Activated naive CD8-positive, alpha-beta T cell treated with anti-CD3 and anti-CD28 coated beads, Interleukin-2, amount 10 ng/mL, durations not matched to agents 7 days and 5 days (primary cell): ENCODE measurements around the gene TBC1D9. TPM values are rescaled to one million over a fixed set of nuclear protein-coding genes. Genes with fewer than 3 reads are reported as not detected.

Source experiments
- ATAC-seq: fragments of 150-1000 bp; cut with Tn5 transposase; one replicate; pipeline ENCODE4 v1.10.0; 2021; ENCODE audit warnings: low read depth, moderate library complexity
- POLR2A ChIA-PET: fragments of 350-600 bp; sonication (Branson Sonifier 250); formaldehyde crosslinking; loops from one replicate; lab custom pipeline; 2021; ENCODE audit warnings: antibody characterized with exemption; lab: Charles Lee
- DNase-seq: peaks from one replicate; pipeline ENCODE4 v3.0.0; 2021
- H3K27ac Mint-ChIP-seq: one replicate; pipeline ENCODE4 v1.8.0; 2022; ENCODE audit warnings: mild to moderate bottlenecking, mixed read lengths
- H3K27me3 Mint-ChIP-seq: one replicate; pipeline ENCODE4 v1.8.0; 2022; ENCODE audit warnings: mild to moderate bottlenecking, moderate library complexity, mixed read lengths
- H3K36me3 Mint-ChIP-seq: one replicate; pipeline ENCODE4 v1.8.0; 2021; ENCODE audit warnings: mild to moderate bottlenecking, mixed read lengths
- H3K4me1 Mint-ChIP-seq: one replicate; pipeline ENCODE4 v1.8.0; 2021; ENCODE audit warnings: mixed read lengths
- H3K4me3 Mint-ChIP-seq: one replicate; pipeline ENCODE4 v1.8.0; 2022; ENCODE audit warnings: mild to moderate bottlenecking, moderate library complexity, mixed read lengths
- H3K9me3 Mint-ChIP-seq: one replicate; pipeline ENCODE4 v1.8.0; 2021; ENCODE audit warnings: mixed read lengths
- total RNA-seq, 2 experiments: library from RNA; stranded (reverse); gene quantifications; one replicate each; pipeline ENCODE4 v1.2.3, GENCODE V29; 2021

Gene TBC1D9
- total RNA-seq, 2 experiments from 2014 or later = 0.11 to 0.17 TPM

DNA sequence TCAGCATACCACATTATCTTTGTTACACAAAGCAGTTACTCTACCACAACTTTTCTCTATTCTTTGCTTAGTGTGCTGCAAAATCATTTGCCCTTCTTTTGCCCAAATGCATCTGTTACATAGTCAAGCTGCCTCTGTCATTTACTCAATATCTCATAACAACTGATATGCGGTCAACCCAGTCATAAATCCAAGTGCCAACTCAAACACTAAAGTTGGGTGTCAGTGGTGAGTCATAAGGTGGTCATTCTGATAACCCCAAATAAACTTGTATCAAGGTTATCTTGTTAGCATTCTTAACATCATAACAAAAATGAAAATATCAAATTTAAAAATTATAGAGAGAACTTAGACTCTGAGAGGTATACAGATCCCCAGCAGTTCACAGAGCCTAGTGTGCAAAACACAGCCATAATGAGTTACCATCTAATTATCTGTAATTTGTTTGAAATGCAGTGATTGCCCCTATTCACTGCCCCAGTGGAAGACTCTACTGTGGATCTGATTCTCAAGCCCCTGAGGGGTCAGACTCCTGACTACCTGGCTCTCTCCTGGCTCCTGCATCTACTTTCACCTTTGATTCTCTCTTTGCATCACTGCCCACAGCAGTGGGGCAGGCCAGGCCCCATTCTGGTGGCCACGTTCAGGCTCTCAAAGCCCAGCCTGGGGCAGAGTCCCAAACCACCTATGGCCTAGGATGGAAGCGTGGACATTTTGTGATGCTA lies 29.2 kb downstream of the TBC1D9 start:
- no peak for ATAC-seq
- Mint-ChIP-seq H3K4me1 (no peaks in the 10 kb centered on the region), H3K36me3 (no peaks in the 10 kb centered on the region), H3K4me3 (no peak overlapping the region), H3K27me3 (peaks cover 8% of the 10 kb centered on the region), H3K27ac (no peak overlapping the region), H3K9me3 (no peaks in the 10 kb centered on the region)
- no peak for DNase-seq
- POLR2A ChIA-PET = no interaction called here

DNA sequence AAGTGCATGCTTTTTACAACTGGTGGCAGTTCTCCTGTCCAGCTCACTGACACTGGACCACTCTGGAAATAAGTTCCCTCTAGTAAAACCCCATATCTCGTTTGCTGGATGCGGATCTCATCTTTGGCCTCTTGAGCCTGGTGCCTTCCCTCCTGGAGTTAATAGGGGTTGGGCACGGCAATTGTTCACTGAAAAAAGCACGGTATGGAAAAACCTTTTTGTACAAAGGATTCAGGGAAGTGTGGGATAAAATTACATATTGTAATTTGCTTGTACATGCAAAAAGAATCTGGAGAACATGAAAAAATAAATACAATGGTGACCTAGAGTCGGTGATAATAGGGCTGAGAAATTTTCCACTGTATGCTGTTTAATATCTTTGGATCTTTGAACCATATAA lies 30.6 kb downstream of the TBC1D9 start:
- H3K4me3 Mint-ChIP-seq = no peak overlapping the region
- H3K27me3 Mint-ChIP-seq = peaks cover 4% of the 10 kb centered on the region
- no peaks in the 10 kb centered on the region for H3K36me3 Mint-ChIP-seq
- H3K4me1 Mint-ChIP-seq = no peaks in the 10 kb centered on the region
- no peak overlapping the region for H3K27ac Mint-ChIP-seq
- POLR2A ChIA-PET = no interaction called here
- DNase-seq = no peak
- ATAC-seq = no peak
- H3K9me3 Mint-ChIP-seq = no peaks in the 10 kb centered on the region

DNA sequence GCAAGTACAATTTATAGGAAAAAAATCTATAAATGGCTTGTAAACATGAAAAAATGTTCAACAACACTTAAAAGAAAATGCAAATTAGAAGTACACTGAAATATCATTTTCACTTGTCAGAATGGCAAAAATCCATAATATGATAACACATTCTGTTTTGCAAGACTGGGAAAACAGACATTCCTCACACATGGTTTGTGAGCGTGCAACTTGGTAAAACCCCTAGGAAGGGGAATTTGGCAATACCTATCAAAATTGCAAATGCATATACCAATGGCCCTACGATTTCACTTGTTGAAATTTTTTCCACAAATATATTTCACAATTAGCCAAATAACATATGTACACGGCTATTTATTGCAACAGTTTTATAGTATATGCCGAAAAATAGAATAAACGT lies 31.4 kb downstream of the TBC1D9 start:
- ATAC-seq (no peak), DNase-seq (no peak)
- Mint-ChIP-seq H3K4me1 (no peaks in the 10 kb centered on the region), H3K27me3 (peaks cover 6% of the 10 kb centered on the region), H3K36me3 (no peaks in the 10 kb centered on the region), H3K27ac (no peak overlapping the region), H3K9me3 (no peaks in the 10 kb centered on the region), H3K4me3 (no peak overlapping the region)
- POLR2A ChIA-PET = no interaction called here

DNA sequence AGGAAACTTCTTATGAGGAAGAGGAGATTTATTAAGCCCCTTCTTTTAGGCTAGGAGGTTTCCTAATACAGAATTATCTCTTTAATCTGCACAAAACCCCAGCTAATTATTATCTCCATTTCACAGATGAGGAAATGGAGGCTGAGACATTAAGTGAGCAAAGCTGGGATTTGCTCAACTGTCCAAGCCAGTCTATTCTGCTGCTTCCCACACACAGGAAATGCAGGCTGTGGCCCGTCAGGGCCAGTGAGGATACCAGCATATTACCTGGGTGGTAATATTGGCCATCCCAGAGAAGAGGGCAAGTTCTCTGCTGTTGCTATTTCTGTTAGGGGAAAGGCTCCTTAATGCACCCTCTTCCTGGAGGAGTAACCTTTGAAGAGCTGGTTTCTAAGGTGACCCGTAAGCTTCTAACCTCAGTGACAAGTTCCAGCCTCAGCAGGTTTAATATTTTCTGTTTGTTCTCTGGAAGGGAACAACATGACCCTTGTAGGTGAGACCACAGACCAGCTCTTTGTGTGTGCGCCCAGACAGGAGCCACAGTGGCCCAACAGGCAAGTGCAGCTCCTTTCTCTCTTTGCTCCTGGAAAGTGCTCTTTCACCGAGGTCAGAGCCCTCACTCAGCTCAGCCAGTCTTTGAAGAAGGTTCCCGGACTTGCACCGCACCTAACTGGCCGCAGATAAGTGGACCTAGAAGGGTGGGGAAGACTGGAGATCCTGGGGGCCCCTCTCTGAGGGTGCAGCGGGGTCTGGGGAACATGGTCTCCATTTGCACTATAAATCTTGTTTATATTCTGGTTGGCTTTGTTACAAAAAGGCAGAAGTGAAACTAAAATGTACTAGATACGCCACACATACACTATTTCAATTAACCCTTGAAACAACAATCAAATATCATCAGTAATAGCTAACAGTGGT lies 35.5 kb downstream of the TBC1D9 start:
- Mint-ChIP-seq H3K27ac (peak overlapping the region; percentile 30), H3K27me3 (peaks cover 2% of the 10 kb centered on the region), H3K4me1 (peaks cover 1% of the 10 kb centered on the region), H3K36me3 (no peaks in the 10 kb centered on the region), H3K4me3 (peak overlapping the region; percentile 58), H3K9me3 (no peaks in the 10 kb centered on the region)
- peak; percentile 18 for ATAC-seq
- no peak for DNase-seq
- POLR2A ChIA-PET = no interaction called here

DNA sequence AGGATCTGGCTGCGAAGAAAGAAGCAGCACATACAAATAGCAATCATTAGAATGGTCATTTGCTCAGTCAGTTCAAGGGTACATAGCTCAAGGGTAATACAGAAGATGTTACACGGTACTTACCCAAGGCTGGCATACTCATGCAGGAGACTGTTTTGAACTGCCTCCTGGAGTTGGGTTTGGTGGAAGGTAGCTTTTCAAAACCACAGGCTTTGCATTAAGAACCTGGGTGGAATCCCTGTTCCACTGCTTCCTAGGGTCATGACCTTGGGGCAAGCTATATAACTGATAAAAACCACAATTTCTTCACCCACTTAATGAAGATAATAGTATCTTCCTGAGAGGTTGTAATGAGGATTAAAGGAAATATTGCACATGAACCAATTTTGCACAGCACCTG lies 36.5 kb downstream of the TBC1D9 start:
- H3K4me1 Mint-ChIP-seq = peaks cover 1% of the 10 kb centered on the region
- no peak overlapping the region for H3K4me3 Mint-ChIP-seq
- POLR2A ChIA-PET = no interaction called here
- H3K27ac Mint-ChIP-seq = no peak overlapping the region
- H3K9me3 Mint-ChIP-seq = no peaks in the 10 kb centered on the region
- ATAC-seq (no peak), DNase-seq (no peak)
- H3K27me3 Mint-ChIP-seq = peaks cover 3% of the 10 kb centered on the region
- no peaks in the 10 kb centered on the region for H3K36me3 Mint-ChIP-seq

DNA sequence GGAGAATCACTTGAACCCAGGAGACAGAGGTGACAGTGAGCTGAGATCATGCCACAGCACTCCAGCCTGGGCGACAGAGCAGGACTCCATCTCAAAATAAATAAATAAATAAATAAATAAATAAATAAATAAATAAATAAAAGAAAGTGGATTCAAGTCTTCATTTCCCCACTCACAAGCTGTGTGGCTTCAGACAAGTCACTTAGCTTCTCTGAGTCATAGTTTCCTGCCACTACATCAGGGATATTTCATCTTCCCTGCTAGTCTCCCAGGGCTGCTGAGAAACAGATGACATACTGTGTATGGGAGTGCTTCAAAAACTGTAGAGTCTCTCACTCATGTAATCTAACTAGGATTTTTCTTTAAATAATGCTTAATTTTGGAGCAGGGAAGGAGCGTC lies 37.2 kb downstream of the TBC1D9 start:
- H3K4me3 Mint-ChIP-seq = no peak overlapping the region
- no peaks in the 10 kb centered on the region for H3K9me3 Mint-ChIP-seq
- POLR2A ChIA-PET = no interaction called here
- H3K27ac Mint-ChIP-seq = no peak overlapping the region
- no peak for ATAC-seq
- peaks cover 4% of the 10 kb centered on the region for H3K27me3 Mint-ChIP-seq
- no peak for DNase-seq
- no peaks in the 10 kb centered on the region for H3K36me3 Mint-ChIP-seq
- peaks cover 1% of the 10 kb centered on the region for H3K4me1 Mint-ChIP-seq

DNA sequence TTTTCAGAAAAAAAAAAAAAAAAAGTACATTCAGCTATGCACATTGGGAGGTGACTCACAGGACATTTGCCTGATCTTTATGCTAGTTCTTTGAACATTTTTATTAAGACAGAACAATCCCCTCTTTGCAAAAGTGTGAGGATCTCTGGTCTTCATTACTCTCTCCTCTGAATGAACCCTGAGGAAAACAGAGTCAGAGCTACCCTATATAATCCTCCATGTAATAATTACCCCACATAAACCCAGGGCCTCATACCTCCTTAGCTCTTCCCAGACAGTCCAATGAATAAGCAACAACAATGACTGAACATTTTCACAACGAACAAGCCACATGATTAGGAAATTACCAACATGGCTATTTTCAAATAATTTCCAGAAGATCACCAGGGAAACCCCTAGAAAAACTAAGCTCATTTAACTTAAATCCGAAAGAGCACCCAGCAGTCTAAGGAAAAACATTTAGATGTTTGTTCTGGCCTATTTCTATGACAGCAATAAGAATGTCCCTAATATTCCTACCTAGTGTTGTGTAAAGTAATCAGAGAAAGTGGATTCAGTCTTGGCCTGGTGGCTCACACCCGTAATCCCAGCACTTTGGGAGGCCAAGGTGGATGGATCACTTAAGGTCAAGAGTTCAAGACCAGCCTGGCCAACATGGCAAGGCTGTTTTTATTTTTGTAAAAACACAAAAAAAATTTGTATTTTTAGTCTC lies 37.8 kb downstream of the TBC1D9 start:
- POLR2A ChIA-PET = no interaction called here
- ATAC-seq = no peak
- Mint-ChIP-seq H3K36me3 (no peaks in the 10 kb centered on the region), H3K4me3 (no peak overlapping the region), H3K4me1 (peaks cover 1% of the 10 kb centered on the region), H3K27me3 (peaks cover 4% of the 10 kb centered on the region), H3K9me3 (no peaks in the 10 kb centered on the region), H3K27ac (no peak overlapping the region)
- DNase-seq = no peak

DNA sequence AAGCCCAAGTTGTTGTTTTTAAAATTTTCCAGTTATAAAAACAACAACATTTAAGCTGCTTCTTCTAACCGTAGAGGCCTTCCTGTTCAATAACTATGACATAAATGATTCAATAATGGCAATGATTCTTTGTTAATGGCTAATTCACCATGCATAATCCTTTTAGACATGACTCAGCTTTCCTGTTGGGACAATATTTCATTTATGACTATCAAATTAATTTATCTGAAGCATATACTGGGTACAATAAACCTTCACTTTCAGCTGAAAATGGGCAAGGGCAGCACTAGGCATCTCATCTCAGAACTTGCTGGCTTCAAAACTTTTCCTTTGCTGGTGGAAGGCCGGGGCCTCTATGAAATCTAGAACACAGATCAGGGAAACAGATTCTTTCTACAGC lies 38.9 kb downstream of the TBC1D9 start:
- ATAC-seq = no peak
- Mint-ChIP-seq H3K27ac (no peak overlapping the region), H3K4me1 (peaks cover 1% of the 10 kb centered on the region), H3K36me3 (no peaks in the 10 kb centered on the region), H3K4me3 (no peak overlapping the region), H3K27me3 (peaks cover 4% of the 10 kb centered on the region), H3K9me3 (no peaks in the 10 kb centered on the region)
- POLR2A ChIA-PET = no interaction called here
- no peak for DNase-seq

DNA sequence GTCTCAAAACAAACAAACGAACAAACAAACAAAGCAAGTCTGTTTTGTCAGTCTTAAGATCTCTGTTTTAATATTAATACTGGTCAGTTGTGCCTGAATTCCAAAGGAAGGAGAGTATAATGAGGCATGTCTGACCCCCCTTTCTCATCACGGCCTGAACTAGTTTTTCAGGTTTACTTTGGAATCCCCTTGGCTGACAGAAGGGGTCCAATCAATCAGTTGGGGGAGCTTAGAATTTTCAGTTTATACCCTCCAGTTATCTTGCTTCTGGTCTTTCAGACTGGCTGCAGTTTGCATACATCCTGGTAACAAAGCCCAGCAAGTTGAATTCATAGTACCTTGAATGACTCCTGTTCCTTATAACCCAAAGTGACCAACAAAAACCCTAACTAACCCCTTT lies 41.1 kb downstream of the TBC1D9 start:
- no peak overlapping the region for H3K27ac Mint-ChIP-seq
- H3K4me3 Mint-ChIP-seq = no peak overlapping the region
- H3K9me3 Mint-ChIP-seq = no peaks in the 10 kb centered on the region
- no peak for DNase-seq
- no peaks in the 10 kb centered on the region for H3K36me3 Mint-ChIP-seq
- ATAC-seq = no peak
- H3K27me3 Mint-ChIP-seq = peaks cover 4% of the 10 kb centered on the region
- POLR2A ChIA-PET = no interaction called here
- peaks cover 1% of the 10 kb centered on the region for H3K4me1 Mint-ChIP-seq

DNA sequence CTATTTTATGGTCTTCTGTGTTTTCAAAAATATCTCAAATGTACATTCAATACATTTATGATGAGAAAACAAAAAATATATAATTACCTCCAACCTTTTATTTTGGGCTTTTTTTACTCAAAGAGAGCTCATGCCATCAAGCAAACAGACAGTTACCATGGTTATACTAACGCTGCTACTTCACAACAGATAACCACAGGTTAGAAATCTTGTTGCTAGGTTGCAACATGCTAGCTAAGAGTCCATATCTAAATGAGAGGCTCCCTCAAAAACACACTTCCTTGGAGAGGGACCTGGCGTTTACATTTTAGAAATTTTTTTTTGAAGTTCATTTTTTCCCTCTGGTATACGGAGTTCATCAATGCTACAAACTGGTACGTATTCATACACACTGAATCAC lies 44.3 kb downstream of the TBC1D9 start:
- DNase-seq = no peak
- Mint-ChIP-seq H3K4me1 (no peaks in the 10 kb centered on the region), H3K4me3 (no peak overlapping the region), H3K27ac (no peak overlapping the region), H3K9me3 (no peaks in the 10 kb centered on the region), H3K27me3 (peaks cover 12% of the 10 kb centered on the region), H3K36me3 (no peaks in the 10 kb centered on the region)
- ATAC-seq = no peak
- POLR2A ChIA-PET = no interaction called here

DNA sequence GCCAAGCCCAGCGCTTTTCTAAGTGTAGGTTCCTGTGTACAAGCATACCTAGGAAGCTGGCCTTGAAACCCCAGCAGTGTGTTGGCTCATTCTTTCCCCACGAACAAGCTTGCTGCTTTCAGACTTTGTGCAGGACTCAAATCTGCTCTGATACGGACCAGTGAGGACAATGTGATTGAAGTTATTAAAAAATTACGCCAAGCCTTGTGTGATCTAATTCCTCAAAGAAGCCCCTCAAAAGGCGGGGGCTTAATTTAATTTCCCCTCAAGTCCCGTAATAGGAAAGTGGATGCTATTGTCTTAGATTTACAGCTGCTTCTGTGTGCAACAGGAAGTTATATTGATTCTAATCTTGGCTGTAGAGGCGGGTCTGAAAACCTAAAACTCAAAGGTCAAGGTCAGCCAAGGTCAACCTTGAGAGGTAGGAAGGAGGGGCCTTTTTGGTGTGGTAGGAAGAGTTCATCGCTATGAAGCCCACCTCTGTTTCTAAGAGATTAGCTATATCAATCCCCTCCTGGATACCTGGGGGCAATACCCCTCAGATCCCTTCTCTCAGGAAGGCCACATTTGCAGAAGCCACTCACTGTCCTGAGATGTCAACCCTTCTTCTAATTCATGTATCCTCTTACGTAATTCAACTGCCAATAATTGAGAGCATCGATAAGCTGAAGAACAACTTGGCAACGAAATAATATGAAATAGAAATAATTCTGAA lies 45.1 kb downstream of the TBC1D9 start:
- H3K36me3 Mint-ChIP-seq = no peaks in the 10 kb centered on the region
- no peak overlapping the region for H3K4me3 Mint-ChIP-seq
- ATAC-seq (no peak), DNase-seq (no peak)
- H3K4me1 Mint-ChIP-seq = no peaks in the 10 kb centered on the region
- no peak overlapping the region for H3K27ac Mint-ChIP-seq
- H3K27me3 Mint-ChIP-seq = peaks cover 12% of the 10 kb centered on the region
- H3K9me3 Mint-ChIP-seq = no peaks in the 10 kb centered on the region
- POLR2A ChIA-PET = no interaction called here

DNA sequence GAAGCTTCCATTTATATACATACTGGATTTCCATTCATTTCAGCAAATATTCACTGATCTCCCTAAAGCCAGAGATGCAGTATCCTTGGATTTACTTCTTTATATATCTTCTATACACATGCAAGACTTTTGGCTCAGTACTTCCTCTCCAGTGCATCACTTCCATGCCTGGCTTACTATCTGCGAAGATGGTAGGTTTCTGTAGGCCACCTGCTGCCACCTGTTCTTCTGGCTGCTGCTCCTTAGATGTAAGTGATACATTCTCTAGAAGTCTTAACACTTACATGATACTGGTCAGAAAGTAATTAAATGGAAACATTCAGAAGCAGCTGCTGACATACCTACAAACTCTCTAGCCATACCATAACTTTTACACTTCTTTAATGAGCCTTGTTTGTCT lies 48.9 kb downstream of the TBC1D9 start:
- ATAC-seq (no peak), DNase-seq (no peak)
- H3K9me3 Mint-ChIP-seq = no peaks in the 10 kb centered on the region
- no peaks in the 10 kb centered on the region for H3K4me1 Mint-ChIP-seq
- POLR2A ChIA-PET = no interaction called here
- H3K27ac Mint-ChIP-seq = no peak overlapping the region
- H3K27me3 Mint-ChIP-seq = peaks cover 14% of the 10 kb centered on the region
- no peaks in the 10 kb centered on the region for H3K36me3 Mint-ChIP-seq
- H3K4me3 Mint-ChIP-seq = no peak overlapping the region

DNA sequence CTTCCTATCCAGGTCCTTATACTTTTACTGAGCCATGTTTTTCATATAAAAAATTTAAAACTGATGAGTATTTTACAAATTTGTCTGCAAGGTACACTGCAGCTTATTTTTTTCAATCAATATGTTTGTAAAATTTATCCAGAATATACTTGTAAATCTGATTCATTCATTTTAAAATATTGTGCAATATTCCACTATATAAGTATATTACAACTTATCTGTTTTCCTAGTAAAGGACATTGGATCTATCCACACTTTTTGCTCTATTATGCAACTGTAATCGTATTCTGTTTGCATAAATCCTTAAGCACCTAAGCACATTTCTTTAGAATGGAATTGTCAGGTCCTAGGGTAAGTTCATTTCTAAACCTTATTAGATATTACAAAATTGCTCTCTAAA lies 49.5 kb downstream of the TBC1D9 start:
- Mint-ChIP-seq H3K9me3 (no peaks in the 10 kb centered on the region), H3K36me3 (no peaks in the 10 kb centered on the region), H3K27me3 (peaks cover 14% of the 10 kb centered on the region), H3K4me1 (no peaks in the 10 kb centered on the region), H3K27ac (no peak overlapping the region), H3K4me3 (no peak overlapping the region)
- DNase-seq (no peak), ATAC-seq (no peak)
- POLR2A ChIA-PET = no interaction called here
